ENCODE data around the gene CDH4.

DNA sequence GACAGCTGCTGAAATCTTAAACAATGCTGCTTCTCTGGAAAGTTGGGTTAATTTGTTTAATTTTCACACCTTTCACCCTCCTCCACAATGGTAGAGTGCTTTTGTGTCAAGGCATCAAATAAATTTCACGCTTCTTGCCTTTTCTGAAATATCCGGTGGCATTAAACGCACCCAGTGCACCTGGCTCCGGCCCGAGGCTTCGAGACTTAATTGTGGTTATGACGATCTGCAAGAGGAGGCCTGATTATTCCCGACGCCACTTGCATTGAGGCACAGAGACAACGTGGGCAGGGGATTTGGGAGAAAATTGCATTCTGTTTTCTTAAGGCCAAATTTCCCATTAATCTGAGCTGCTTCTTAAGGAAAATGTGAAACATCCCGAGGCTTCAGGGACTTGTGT, 152.2 kb downstream of the CDH4 start:
- TF ChIP-seq, protein P1, sequence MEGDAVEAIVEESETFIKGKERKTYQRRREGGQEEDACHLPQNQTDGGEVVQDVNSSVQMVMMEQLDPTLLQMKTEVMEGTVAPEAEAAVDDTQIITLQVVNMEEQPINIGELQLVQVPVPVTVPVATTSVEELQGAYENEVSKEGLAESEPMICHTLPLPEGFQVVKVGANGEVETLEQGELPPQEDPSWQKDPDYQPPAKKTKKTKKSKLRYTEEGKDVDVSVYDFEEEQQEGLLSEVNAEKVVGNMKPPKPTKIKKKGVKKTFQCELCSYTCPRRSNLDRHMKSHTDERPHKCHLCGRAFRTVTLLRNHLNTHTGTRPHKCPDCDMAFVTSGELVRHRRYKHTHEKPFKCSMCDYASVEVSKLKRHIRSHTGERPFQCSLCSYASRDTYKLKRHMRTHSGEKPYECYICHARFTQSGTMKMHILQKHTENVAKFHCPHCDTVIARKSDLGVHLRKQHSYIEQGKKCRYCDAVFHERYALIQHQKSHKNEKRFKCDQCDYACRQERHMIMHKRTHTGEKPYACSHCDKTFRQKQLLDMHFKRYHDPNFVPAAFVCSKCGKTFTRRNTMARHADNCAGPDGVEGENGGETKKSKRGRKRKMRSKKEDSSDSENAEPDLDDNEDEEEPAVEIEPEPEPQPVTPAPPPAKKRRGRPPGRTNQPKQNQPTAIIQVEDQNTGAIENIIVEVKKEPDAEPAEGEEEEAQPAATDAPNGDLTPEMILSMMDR (IDR thresholded peaks at IDR 0.05) = no peak
- no peak for TF ChIP-seq EZH2 (IDR thresholded peaks at IDR 0.05)
- TF ChIP-seq EZH2phosphoT487 (IDR thresholded peaks at IDR 0.05) = no peak

All from neural progenitor cell (in vitro differentiated cells).